ENCODE data around the gene TRDMT1. TPM values are rescaled to one million over a fixed set of nuclear protein-coding genes. Genes with fewer than 3 reads are reported as not detected.

TRDMT1 gene
- polyA plus RNA-seq, 1 donor (not counting 4 experiments of a cell fraction or from before 2014, with no cell fraction given) = 6.6 TPM

GRCh38 chr10:17231788-17232187 is 30.3 kb upstream of the TRDMT1 start:
- Histone ChIP-seq H3K4me1 (ENCODE audit: control insufficient read depth, extremely low read depth, insufficient read depth, low read length) (peaks cover 19% of the 10 kb centered on the region), H3K9me1 (ENCODE audit: control insufficient read depth, extremely low read depth, insufficient read depth, low read length) (no peaks in the 10 kb centered on the region), H3K9ac (ENCODE audit: control insufficient read depth, extremely low read depth, insufficient read depth, low read length) (no peak overlapping the region), H3K79me2 (ENCODE audit: control insufficient read depth, insufficient read depth, low read length) (peaks cover 25% of the 10 kb centered on the region), H3K9me3 (ENCODE audit: control insufficient read depth, low read depth, low read length) (no peaks in the 10 kb centered on the region), H2AFZ (ENCODE audit: control insufficient read depth, low read length) (no peak overlapping the region), H3K27ac (ENCODE audit: control insufficient read depth, insufficient read depth, low read length) (no peak overlapping the region), H3K27me3 (ENCODE audit: control insufficient read depth, extremely low read depth, insufficient read depth, low read length) (no peaks in the 10 kb centered on the region), H3K36me3 (ENCODE audit: control insufficient read depth in 2 of 2, extremely low read depth in 1 of 2, insufficient read depth in 2 of 2, low read length in 2 of 2) (peaks cover 14% of the 10 kb centered on the region in 2 experiments), H3K4me3 (ENCODE audit: control insufficient read depth in 2 of 3, extremely low read depth in 1 of 3, insufficient read depth in 2 of 3, low read depth in 1 of 3, low read length in 3 of 3) (peak overlapping the region in 1 of 3 experiments; percentile 25), H4K20me1 (ENCODE audit: control insufficient read depth, extremely low read depth, insufficient read depth, low read length) (peaks cover 10% of the 10 kb centered on the region), H3K4me2 (ENCODE audit: control insufficient read depth, extremely low read depth, insufficient read depth, low read depth, low read length) (peak overlapping the region; percentile 6)
- DNase-seq (ENCODE audit: low read depth, low spot score) = no peak
- no peak for FAIRE-seq
- dilution Hi-C loops (cut with MboI; ENCODE audit: extremely low pct_ligation_motif_present, low sequenced_read_pairs) = no loop called here
- TF ChIP-seq EZH2 (IDR thresholded peaks at IDR 0.05; ENCODE audit: low read length) = no peak
- no peak for TF ChIP-seq CTCF (optimal IDR thresholded peaks at IDR 0.05 in 1 of 3, IDR thresholded peaks at IDR 0.05 in 1 of 3, conservative IDR thresholded peaks at IDR 0.05 in 1 of 3; ENCODE audit: extremely low read depth in 1 of 3, insufficient read depth in 2 of 3, low read length in 3 of 3)

- FAIRE-seq (peak; percentile 46), DNase-seq (ENCODE audit: low read depth, low spot score) (no peak)
- Histone ChIP-seq H3K27me3 (ENCODE audit: control insufficient read depth, extremely low read depth, insufficient read depth, low read length) (no peaks in the 10 kb centered on the region), H3K9me3 (ENCODE audit: control insufficient read depth, low read depth, low read length) (no peaks in the 10 kb centered on the region), H3K36me3 (ENCODE audit: control insufficient read depth in 2 of 2, extremely low read depth in 1 of 2, insufficient read depth in 2 of 2, low read length in 2 of 2) (peaks cover 10 to 11% of the 10 kb centered on the region in 2 experiments), H3K9ac (ENCODE audit: control insufficient read depth, extremely low read depth, insufficient read depth, low read length) (peak overlapping the region; percentile 88), H3K4me3 (ENCODE audit: control insufficient read depth in 2 of 3, extremely low read depth in 1 of 3, insufficient read depth in 2 of 3, low read depth in 1 of 3, low read length in 3 of 3) (peak overlapping the region; percentile 65 to 97 (median 86)), H3K4me1 (ENCODE audit: control insufficient read depth, extremely low read depth, insufficient read depth, low read length) (peaks cover 22% of the 10 kb centered on the region), H3K4me2 (ENCODE audit: control insufficient read depth, extremely low read depth, insufficient read depth, low read depth, low read length) (peak overlapping the region; percentile 91), H4K20me1 (ENCODE audit: control insufficient read depth, extremely low read depth, insufficient read depth, low read length) (peaks cover 10% of the 10 kb centered on the region), H2AFZ (ENCODE audit: control insufficient read depth, low read length) (peak overlapping the region; percentile 75), H3K27ac (ENCODE audit: control insufficient read depth, insufficient read depth, low read length) (peak overlapping the region; percentile 86), H3K9me1 (ENCODE audit: control insufficient read depth, extremely low read depth, insufficient read depth, low read length) (no peaks in the 10 kb centered on the region), H3K79me2 (ENCODE audit: control insufficient read depth, insufficient read depth, low read length) (peaks cover 25% of the 10 kb centered on the region)
- dilution Hi-C loops (cut with MboI; ENCODE audit: extremely low pct_ligation_motif_present, low sequenced_read_pairs) = no loop called here
- TF ChIP-seq CTCF (optimal IDR thresholded peaks at IDR 0.05 in 1 of 3, IDR thresholded peaks at IDR 0.05 in 1 of 3, conservative IDR thresholded peaks at IDR 0.05 in 1 of 3; ENCODE audit: extremely low read depth in 1 of 3, insufficient read depth in 2 of 3, low read length in 3 of 3) (peak in 2 of 3 experiments; percentile 9 to 13), EZH2 (IDR thresholded peaks at IDR 0.05; ENCODE audit: low read length) (no peak)
Measured at GRCh38 chr10:17229967-17230682, 28.7 kb upstream of the TRDMT1 start.

Data from keratinocyte (primary cell).